Stomach smooth muscle (tissue), 2 donors: ENCODE data around the gene MLLT3.

Experiments
- H3K27ac ChIP-seq: one replicate; pipeline ENCODE4 v1.7.0; 2013; ENCODE audit warnings: mild to moderate bottlenecking, low read length, inconsistent platforms
- H3K27me3 ChIP-seq, 2 donors: one replicate each; pipeline ENCODE4 v1.7.0; 2013; ENCODE audit warnings: low read length in 2 of 2; ENCODE audit not compliant: insufficient read depth in 2 of 2, control insufficient read depth in 1 of 2
- H3K36me3 ChIP-seq, 2 donors: one replicate each; pipeline ENCODE4 v1.7.0; 2013; ENCODE audit warnings: low read length in 2 of 2; ENCODE audit not compliant: control insufficient read depth in 2 of 2, insufficient read depth in 2 of 2
- H3K4me1 ChIP-seq: one replicate; pipeline ENCODE4 v1.7.0; 2013; ENCODE audit warnings: low read length; ENCODE audit not compliant: control insufficient read depth, insufficient read depth
- H3K4me3 ChIP-seq, 2 donors: one replicate each; pipeline ENCODE4 v1.7.0; 2013; ENCODE audit warnings: low read length in 2 of 2
- H3K9ac ChIP-seq, 2 donors: one replicate each; pipeline ENCODE4 v1.7.0; 2013; ENCODE audit warnings: low read length in 2 of 2, mild to moderate bottlenecking in 1 of 2
- H3K9me3 ChIP-seq, 2 donors: one replicate each; pipeline ENCODE4 v1.7.0; 2013; ENCODE audit warnings: low read length in 2 of 2; ENCODE audit not compliant: control insufficient read depth in 2 of 2
- donor health status: healthy.
- donor health status: Pancreatic carcinoma.

The MLLT3 gene

GRCh38 chr9:20540169-20540863 lies 82.0 kb downstream of the MLLT3 start:
- no peaks in the 10 kb centered on the region for H3K27me3 ChIP-seq
- H3K9ac ChIP-seq = no peak overlapping the region
- H3K4me3 ChIP-seq = no peak overlapping the region
- H3K27ac ChIP-seq = no peak overlapping the region
- no peaks in the 10 kb centered on the region for H3K4me1 ChIP-seq
- H3K9me3 ChIP-seq = peaks cover 0 to 2% of the 10 kb centered on the region in 2 donors
- H3K36me3 ChIP-seq = no peaks in the 10 kb centered on the region

- Histone ChIP-seq H3K4me1 (no peaks in the 10 kb centered on the region), H3K9ac (no peak overlapping the region), H3K4me3 (no peak overlapping the region), H3K36me3 (no peaks in the 10 kb centered on the region), H3K9me3 (peaks cover 0 to 2% of the 10 kb centered on the region in 2 donors), H3K27me3 (no peaks in the 10 kb centered on the region), H3K27ac (no peak overlapping the region)
Observed at GRCh38 chr9:20538956-20539355, 83.3 kb downstream of the MLLT3 start.

- peaks cover 0 to 2% of the 10 kb centered on the region in 2 donors for H3K9me3 ChIP-seq
- H3K9ac ChIP-seq = no peak overlapping the region
- no peaks in the 10 kb centered on the region for H3K4me1 ChIP-seq
- H3K4me3 ChIP-seq = no peak overlapping the region
- no peaks in the 10 kb centered on the region for H3K36me3 ChIP-seq
- no peaks in the 10 kb centered on the region for H3K27me3 ChIP-seq
- no peak overlapping the region for H3K27ac ChIP-seq
Observed at GRCh38 chr9:20538092-20538491, 84.2 kb downstream of the MLLT3 start.

- H3K36me3 ChIP-seq = no peaks in the 10 kb centered on the region
- H3K4me3 ChIP-seq = no peak overlapping the region
- no peaks in the 10 kb centered on the region for H3K4me1 ChIP-seq
- no peaks in the 10 kb centered on the region for H3K27me3 ChIP-seq
- no peak overlapping the region for H3K27ac ChIP-seq
- peaks cover 0 to 2% of the 10 kb centered on the region in 2 donors for H3K9me3 ChIP-seq
- no peak overlapping the region for H3K9ac ChIP-seq
Observed at GRCh38 chr9:20537294-20537693, 85.0 kb downstream of the MLLT3 start.

- Histone ChIP-seq H3K9me3 (no peaks in the 10 kb centered on the region), H3K36me3 (no peaks in the 10 kb centered on the region), H3K4me3 (no peak overlapping the region), H3K27ac (no peak overlapping the region), H3K9ac (no peak overlapping the region), H3K4me1 (no peaks in the 10 kb centered on the region), H3K27me3 (no peaks in the 10 kb centered on the region)
Observed at GRCh38 chr9:20532584-20532983, 89.7 kb downstream of the MLLT3 start.

- no peaks in the 10 kb centered on the region for H3K27me3 ChIP-seq
- no peaks in the 10 kb centered on the region for H3K36me3 ChIP-seq
- no peak overlapping the region for H3K4me3 ChIP-seq
- no peaks in the 10 kb centered on the region for H3K4me1 ChIP-seq
- H3K9me3 ChIP-seq = no peaks in the 10 kb centered on the region
- H3K27ac ChIP-seq = no peak overlapping the region
- no peak overlapping the region for H3K9ac ChIP-seq
Observed at GRCh38 chr9:20529837-20530236, 92.5 kb downstream of the MLLT3 start.

GRCh38 chr9:20528253-20528652 lies 94.0 kb downstream of the MLLT3 start:
- no peaks in the 10 kb centered on the region for H3K9me3 ChIP-seq
- H3K27ac ChIP-seq = no peak overlapping the region
- no peak overlapping the region for H3K9ac ChIP-seq
- H3K4me3 ChIP-seq = no peak overlapping the region
- H3K4me1 ChIP-seq = no peaks in the 10 kb centered on the region
- no peaks in the 10 kb centered on the region for H3K36me3 ChIP-seq
- H3K27me3 ChIP-seq = no peaks in the 10 kb centered on the region

- Histone ChIP-seq H3K27ac (no peak overlapping the region), H3K9me3 (no peaks in the 10 kb centered on the region), H3K27me3 (no peaks in the 10 kb centered on the region), H3K4me3 (no peak overlapping the region), H3K9ac (no peak overlapping the region), H3K36me3 (no peaks in the 10 kb centered on the region), H3K4me1 (no peaks in the 10 kb centered on the region)
Observed at GRCh38 chr9:20526500-20527319, 95.6 kb downstream of the MLLT3 start.

- H3K27me3 ChIP-seq = no peaks in the 10 kb centered on the region
- no peak overlapping the region for H3K27ac ChIP-seq
- no peak overlapping the region for H3K4me3 ChIP-seq
- no peaks in the 10 kb centered on the region for H3K4me1 ChIP-seq
- no peak overlapping the region for H3K9ac ChIP-seq
- no peaks in the 10 kb centered on the region for H3K9me3 ChIP-seq
- no peaks in the 10 kb centered on the region for H3K36me3 ChIP-seq
Observed at GRCh38 chr9:20524776-20525175, 97.5 kb downstream of the MLLT3 start.

GRCh38 chr9:20518737-20519136 lies 103.6 kb downstream of the MLLT3 start:
- Histone ChIP-seq H3K27ac (no peak overlapping the region), H3K9me3 (no peaks in the 10 kb centered on the region)

More at GRCh38 chr9:20518737-20519136, 103.6 kb downstream of the MLLT3 start:
- no peaks in the 10 kb centered on the region for H3K27me3 ChIP-seq
- no peak overlapping the region for H3K4me3 ChIP-seq
- no peak overlapping the region for H3K9ac ChIP-seq
- no peaks in the 10 kb centered on the region for H3K36me3 ChIP-seq
- H3K4me1 ChIP-seq = no peaks in the 10 kb centered on the region
